NCI-H128 (cell line): Measurements from ENCODE around the gene CKM.
"Not testable (repeated sequence)": the region's sequence is repeated elsewhere in the genome, so short reads cannot be mapped to it uniquely, and the experiment has no call there.

Experiments used
- DNase-seq: peaks from one replicate; lab custom pipeline; 2025; ENCODE audit not compliant: unreplicated experiment; lab: John Stamatoyannopoulos, UW

Gene CKM

GRCh38 chr19:45294291-45295029 lies 28.2 kb downstream of the CKM start:
- no peak for DNase-seq

DNA sequence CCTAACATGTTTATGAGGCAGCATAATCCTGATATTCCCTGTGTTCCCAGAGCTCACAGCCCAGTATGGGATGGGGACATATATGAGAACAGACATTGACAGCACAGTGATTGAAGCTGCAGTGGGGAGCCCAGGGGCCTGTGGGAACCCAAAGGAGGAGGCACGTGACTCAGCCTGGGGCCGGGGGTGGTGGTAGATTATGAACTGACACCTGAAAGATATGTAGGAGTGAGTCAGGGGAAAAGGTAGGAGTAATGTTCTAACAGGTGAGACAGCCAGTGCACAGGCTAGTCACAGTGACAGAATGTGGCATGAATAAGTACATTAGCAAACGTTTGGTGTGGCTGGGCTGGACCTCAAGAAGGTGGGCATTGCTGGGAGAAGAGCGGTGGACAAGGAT lies 29.0 kb downstream of the CKM start:
- DNase-seq = no peak

- DNase-seq = no peak
Measured at GRCh38 chr19:45291834-45292233, 30.8 kb downstream of the CKM start.

DNA sequence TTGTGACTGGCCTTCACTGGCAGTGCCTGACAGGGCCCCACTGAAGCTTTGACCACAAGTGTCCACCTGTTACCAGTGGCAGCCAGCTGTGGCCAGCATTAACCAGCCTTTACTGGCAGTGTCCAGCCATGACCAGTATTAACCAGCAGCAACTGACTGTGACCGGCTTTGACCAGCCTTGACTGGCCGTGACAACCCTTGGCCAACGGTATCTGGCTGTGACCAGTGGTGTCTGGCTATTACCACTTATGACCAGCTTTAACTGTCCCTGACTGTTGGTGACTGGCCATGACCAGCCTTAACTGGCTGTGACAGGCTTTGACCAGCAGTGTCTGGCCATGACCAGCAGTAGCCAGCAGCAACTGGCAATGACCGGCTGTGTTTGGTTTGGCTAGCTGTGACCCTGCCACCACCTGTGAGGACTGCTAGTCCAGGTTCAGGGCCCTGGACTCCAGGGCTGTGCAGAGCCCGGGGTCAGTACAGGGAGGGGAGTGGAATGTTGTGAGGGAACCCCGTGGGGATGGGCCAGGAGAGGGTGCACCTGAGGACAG lies 32.2 kb downstream of the CKM start:
- DNase-seq = no peak

DNA sequence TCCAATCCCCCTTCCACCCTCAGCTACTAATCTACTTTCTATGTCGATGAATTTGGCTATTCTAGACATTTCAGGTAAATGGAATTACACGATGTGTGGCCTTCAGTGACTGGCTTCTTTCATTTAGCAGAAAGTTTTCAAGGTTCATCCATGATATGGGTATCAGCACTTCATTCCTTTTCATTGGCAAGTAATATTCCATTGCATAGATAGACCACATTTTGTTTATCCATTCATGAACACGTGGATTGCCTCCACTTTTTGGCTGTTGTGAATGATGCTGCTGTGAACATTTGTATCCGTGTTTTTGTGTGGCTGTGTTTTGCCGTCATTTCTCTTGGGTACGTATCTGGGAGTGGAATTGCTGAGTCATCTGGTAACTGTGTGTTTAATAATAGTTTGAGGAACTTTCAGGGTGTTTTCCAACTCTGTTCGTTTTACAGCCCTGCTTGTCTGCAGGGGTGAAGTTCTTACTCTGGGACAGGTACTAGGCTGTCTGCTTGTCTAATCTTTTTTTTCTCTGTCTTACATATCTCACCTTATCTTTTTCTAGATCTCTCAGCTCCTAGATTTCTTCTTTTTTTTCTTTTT lies 39.1 kb downstream of the CKM start:
- no peak for DNase-seq

DNA sequence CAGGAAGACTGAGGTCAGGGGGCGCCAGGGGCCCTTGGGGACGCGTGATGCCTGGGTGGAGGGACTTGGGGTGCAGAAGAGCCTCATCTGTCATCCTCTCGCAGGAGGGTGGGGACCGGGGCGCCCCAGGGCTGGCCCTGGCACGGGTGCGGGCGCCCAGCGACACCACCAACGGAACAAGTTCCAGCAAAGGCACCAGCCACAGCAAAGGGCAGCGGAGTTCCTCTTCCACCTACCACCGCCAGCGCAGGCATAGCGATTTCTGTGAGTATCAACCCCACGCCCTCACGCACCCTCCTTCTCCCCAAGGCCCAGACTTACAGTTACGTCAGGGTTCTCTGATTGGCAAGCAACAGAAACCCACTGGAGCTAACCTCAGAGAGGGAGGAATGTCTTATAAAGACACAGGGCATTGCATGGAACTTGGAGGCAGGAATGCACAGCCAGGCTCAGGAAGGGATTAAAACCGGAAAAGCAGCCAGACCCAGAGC lies 42.2 kb downstream of the CKM start:
- DNase-seq = no peak

DNA sequence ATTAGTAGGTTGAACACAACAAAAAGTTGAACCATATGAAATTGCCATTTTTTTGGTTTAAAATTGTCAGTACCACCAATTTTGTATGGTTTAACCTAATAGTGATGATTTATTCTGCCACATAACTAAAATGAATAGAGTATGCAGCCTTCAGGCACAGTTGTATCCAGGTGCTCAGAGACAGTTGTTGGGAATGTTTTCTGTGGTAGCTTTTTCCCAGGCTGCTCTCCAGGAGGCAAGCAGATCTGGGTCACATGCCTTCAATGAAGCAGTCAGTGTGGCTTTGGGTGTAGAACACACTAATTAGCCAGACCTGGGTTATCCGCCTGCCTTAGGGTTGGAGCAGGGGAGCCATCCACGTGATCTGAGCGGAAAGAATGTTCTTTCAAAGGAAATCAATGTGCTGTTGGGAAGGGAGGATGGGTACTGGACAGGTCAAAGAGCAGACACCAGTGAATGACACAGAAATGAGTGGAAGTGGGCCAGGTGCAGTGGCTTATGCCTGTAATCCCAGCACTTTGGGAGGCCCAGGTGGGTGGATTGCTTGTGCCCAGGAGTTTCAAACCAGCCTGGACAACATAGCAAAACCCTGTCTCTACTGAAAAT lies 43.0 kb downstream of the CKM start:
- DNase-seq = no peak

DNA sequence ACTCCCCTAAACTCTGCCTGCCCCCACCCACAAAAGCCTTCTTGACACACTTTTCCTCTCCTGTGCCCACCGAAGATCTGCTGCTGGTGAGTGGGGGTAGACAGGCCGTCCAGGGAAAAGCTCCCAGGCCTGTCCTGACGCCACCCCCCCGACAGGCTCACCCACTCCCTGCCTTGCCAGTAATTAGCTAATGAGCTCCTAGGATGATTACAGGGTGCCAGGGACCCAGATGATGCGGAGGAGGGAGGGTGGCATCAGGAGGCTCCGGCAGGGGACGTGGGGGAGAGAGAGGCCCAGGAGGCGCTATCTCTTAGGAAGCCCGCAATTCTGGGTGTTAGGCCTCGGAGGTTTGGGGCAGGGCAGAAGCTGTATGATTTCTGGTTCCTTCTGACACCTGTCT lies 44.6 kb downstream of the CKM start:
- no peak for DNase-seq

- peak; percentile 10 for DNase-seq
Measured at GRCh38 chr19:45276284-45276687, 46.4 kb downstream of the CKM start.

DNA sequence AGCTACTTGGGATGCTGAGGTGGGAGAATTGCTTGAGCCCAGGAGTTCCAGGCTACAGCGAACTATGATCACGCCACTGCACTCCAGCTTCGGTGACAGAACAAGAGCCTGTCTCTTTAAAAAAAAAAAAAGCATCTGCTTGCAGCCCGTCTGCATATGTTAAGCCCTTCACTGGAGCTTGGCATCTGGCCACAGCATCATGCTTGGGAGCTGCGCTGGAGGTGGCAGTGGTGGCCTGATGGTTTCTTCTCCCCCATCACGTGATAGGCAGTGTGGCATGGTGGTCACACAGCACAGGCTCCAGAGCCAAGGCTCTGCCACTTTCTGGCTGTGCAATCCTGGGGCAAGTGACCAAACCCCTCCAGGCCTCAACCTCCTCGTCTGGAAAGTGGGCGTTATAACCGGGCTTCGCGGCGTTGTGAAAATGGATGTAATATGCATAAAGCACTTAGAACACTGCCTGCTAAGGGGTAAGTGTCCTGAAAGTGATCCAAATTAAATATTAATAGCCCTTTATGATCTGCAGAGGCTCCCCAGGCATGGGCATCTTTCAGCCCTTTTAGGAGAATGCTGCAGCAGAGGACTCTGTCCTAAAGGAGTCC lies 47.2 kb downstream of the CKM start:
- DNase-seq = peak; percentile 44

- DNase-seq = peak; percentile 46
Measured at GRCh38 chr19:45273521-45273855, 49.2 kb downstream of the CKM start.

DNA sequence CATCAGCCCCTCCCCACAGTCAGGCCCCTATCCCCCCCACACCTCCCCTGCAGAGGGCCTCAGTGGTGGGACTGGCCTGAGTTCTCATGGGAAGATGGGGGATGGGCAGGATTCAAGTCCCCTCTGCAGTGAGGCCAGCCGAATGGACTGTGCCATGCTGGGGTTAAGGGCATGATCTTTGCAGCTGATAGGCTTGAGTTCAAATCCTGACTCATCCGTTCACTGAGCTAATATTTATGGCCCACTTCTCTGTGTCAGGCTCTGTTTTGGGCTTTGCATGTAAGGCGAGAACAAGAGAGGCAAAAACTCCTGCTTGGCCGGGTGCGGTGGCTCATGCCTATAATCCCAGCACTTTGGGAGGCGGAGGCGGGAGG lies 51.0 kb downstream of the CKM start:
- DNase-seq = no peak

GRCh38 chr19:45271098-45271734 lies 51.5 kb downstream of the CKM start:
- no peak for DNase-seq

DNA sequence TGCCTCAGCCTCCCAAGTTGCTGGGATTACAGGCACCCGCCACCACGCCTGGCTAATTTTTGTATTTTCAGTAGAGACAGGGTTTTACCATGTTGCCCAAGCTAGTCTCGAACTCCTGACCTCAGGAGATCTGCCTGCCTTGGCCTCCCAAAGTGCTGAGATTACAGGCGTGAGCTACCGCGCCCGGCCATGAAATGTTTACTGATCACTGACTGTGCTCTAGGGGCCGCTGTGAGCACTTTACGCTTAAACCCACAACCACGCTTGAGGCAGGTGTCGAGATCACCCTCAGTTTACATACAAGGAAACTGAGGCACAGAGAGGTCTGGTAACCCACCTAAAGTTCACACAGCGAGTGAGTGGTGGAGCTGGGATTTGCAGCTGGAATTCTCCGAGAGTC lies 52.7 kb downstream of the CKM start:
- DNase-seq = not testable (repeated sequence)

GRCh38 chr19:45267296-45267695 lies 55.4 kb downstream of the CKM start:
- no peak for DNase-seq

GRCh38 chr19:45265375-45265774 lies 57.3 kb downstream of the CKM start:
- DNase-seq = no peak

DNA sequence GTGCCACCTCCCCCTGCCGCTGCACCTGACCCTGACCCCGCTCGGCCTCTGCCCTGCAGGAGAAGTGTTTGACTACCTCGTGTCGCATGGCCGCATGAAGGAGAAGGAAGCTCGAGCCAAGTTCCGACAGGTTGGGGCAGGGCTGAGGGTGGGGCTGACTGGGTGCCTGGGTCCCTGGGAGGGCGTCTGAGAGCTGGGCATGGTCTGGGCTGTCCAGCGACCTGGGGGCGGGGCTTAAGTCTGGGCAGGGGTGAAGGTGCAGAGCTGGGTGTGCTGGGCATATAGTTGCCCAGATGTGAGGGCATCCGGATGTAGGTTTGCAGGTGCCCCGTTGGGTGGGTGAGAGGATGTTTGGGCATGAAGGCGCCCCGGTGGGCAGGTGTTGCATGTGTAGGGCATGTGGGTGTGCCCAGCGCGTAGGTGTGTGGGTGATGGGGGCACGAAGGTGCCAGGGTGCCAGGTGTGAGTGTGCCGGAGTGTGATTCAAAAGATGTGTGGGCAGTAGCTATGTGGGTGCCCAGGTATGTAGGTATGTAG lies 57.8 kb downstream of the CKM start:
- DNase-seq = no peak

- no peak for DNase-seq
Measured at GRCh38 chr19:45263013-45263412, 59.7 kb downstream of the CKM start.

DNA sequence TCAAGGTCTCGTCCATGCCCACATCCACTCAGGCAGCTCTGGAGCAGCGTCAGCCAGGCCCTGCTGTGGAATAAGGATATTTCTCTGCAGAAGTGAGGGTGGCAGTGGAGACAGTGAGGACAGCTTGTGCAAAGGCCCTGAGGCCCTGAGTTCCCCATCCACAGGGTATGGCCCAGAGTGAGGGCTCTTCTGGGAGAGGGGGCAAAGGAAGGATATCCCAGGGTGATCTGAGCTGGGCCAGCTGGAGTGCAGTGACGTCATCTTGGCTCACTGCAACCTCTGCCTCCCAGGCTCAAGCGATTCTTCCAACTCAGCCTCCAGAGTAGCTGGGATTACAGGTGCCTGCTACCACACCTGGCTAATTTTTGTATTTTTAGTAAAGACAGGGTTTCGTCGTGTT lies 60.1 kb downstream of the CKM start:
- no peak for DNase-seq

- DNase-seq = no peak
Measured at GRCh38 chr19:45258862-45259261, 63.8 kb downstream of the CKM start.

DNA sequence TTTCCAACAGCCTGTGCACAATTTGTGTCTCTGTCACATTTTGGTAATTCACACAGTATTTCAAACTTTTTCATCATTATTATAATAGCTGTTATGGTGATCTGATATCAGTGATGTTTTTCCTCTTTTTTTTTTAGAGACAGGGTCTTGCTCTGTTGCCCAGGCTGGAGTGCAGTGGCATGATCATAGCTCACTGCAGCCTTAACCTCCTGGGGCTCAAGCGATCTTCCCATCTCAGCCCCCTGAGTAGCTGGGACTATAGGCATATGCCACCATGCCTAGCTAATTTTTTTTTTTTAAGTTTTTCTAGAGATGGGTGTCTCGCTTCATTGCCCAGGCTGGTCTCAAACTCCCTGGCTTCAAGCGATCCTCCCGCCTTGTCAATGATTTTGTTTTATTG lies 65.8 kb downstream of the CKM start:
- DNase-seq = no peak
